RCC 7860 (cell line): ENCODE measurements around the gene DOK6.

Source experiments
- DNase-seq: peaks from one replicate; pipeline ENCODE4 v3.0.0-alpha.2; 2015; ENCODE audit warnings: low spot score
- FAIRE-seq: peaks from 2 replicates; lab custom pipeline; 2012; peaks lifted over from hg19 to GRCh38; lab: Jason Lieb, UNC

DOK6 gene

DNA sequence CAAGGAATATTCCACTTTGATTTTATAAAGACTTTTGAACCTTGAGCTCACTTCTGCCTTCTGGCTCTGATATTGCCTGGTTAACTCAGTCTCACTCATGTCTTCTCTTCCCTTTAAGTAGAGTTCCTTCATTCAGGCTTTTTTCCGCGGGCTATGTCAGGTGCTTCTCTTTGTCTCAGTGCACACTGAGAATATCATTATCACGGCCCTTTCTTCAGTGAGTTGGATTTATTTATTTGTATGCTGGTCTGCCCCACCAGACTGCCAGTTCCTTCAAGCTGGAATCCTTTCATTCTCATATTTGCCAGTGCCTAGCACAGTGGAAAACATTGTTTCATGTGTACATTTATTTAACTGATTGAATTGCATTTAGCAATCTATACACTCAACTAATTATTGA lies 136.5 kb downstream of the DOK6 start:
- DNase-seq, result no peak
- no peak for FAIRE-seq

DNA sequence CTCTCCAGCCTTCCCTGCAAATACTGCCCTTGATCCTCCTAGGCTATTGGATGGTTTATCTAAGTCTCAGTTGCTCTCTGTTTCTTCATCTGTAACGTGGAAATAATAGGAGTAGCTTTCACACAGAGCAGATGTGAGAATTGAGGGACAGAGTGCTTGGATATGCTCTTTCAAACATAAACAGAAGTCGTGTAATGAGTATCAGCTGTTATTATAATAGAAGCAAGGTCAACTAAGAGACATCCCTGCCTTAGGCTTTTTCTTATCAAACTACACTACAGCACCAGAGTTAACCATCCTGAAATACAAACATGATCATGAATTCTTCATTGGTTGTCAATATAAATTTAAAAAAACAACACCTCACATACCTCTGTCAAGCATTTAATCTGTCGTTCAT lies 138.2 kb downstream of the DOK6 start:
- no peak for DNase-seq

DNA sequence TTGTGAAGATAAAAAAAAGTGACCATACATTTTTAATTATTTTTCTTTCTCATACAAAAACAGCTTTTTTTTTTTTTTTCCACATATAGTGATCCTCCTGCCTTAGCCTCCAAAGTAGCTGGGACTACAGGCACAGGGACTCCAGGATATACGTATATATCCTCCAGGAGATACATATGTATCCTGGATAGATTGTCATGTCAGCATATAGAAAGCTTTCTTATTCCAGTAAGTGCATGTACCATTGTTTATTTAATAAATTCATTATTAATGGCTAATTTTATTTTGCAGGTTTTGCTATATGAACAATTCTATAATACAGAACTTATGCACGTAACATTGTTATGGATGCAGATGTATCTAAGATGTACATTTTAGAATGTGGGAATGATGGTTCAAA lies 138.7 kb downstream of the DOK6 start:
- FAIRE-seq (no peak), DNase-seq (no peak)

More for the DNA sequence above, 138.2 kb downstream of the DOK6 start:
- no peak for FAIRE-seq

DNA sequence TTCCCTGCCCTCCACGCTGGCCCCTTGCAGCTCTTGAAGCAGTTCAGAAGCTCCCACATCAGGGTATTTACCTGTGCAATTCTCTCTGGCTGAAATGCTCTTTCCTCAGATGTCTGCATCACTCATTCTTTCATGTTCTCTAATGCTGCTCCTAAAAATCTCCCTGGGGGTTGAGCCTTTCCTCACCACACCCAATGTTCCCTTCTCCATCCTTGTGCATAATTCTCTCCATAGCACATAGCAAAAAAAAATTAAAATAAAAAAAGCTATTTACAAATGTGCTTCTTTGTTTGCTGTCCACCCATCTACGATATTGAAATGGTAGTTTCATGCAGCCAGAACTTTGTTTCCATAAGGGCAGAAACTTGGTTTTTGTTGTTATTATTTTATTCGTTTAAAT lies 155.5 kb downstream of the DOK6 start:
- FAIRE-seq (no peak), DNase-seq (no peak)

DNA sequence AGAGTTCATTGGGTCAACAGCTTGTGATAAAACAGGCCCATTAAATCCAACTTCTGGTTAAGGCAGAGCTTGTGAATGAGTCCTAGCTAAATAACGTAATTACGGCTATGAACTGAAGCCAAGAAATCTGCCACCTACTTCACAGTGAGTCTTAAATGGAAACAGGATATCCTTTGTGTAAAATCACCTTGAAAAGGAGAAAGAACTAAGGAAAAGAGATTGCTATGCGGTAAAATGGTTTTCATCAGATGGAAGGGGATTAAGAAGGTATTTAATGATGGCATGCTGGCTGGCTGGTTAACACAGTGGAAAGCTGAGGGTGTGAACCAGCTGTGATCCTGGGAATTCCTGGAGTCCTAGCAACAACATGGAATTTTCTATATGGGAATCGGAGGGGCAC lies 156.6 kb downstream of the DOK6 start:
- FAIRE-seq, result no peak

DNA sequence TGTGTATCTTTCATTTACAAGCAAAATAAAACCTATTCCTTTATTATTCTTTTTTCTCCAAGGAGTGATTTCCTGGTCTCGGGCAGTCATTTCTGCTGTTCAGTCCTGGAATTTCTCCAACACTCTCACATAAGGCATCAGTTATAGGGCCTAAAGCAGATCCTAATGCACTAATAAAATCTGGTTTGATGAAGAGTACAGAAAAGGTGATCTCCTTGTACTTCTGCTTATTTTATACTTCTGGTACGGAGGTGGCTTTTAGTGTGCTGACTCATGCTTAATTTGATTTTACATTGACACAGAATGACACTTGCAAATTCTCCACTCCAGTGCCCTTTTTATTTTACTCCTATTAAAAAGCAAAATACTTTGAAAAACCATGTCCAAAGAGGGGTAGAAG lies 157.4 kb downstream of the DOK6 start:
- no peak for FAIRE-seq
- DNase-seq, result no peak

More for the DNA sequence above, 156.6 kb downstream of the DOK6 start:
- DNase-seq, result no peak

DNA sequence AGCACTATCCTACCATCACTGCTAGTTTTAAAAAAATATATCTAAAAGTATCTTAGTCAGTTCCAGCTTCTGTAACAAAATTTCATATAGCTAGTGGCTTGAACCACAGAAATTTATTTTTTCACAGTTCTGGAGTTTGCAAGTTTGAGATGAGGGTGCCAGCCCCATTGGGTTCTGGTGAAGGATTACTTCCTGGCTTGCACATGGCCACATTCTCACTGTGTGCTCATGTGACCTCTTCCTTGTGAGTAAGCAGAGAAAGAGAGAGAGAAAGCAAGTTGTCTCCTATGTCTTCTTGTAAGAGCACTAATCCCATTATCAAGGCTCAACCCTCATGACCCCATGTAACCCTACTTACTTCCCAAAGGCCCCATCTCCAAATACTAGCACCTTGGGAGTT lies 158.9 kb downstream of the DOK6 start:
- no peak for FAIRE-seq
- no peak for DNase-seq

DNA sequence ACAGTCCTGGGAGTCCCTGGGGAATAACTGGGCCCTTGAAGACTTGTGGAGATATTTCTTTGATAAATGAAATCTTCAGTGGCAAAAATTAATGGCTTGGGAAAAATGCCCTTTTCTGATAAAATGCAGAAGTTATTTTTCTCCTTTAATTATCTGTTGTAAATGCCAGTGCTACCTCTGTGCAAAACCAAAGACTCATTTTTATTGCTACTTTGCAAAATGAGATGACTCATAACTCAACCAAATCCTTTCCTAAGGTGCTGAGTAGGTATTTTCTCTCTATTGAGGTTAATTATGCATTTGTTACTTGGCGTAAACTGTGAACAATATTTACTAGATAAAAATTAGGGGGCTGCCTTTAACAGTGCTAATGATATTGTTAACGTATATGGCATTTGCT lies 163.9 kb downstream of the DOK6 start:
- no peak for DNase-seq
- FAIRE-seq, result no peak

DNA sequence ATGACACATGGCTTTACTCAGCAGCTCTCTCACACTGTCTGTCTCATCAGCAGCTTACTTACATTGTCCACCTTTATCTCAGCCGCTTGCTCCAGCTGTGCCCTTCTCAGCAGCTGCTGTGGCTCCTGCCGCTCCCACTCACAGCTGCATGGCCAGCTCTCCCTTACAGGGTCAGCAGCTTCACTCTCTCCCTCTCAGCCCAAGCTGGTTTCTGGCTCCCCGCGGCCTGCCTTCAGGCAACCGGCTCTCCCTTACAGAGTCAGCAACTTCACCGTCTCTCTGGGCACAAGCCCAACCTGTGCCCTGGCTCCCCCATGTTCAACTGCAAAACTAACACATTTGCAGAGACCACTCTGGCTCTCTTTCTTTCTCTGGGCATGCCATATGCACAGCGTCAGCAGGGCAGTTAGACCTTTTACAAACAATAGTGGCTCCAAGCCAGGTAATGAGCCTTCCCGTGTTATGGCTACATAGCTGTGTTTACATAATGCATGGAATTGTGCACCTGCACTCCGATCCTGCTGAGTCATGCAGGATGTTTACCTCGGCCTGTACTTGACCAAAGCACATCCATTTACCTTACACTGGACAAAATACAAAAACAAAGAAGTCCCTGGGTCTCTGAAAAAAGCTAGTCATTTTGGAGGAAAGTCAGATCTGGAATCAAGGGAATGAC lies 167.3 kb downstream of the DOK6 start:
- DNase-seq, result no peak

DNA sequence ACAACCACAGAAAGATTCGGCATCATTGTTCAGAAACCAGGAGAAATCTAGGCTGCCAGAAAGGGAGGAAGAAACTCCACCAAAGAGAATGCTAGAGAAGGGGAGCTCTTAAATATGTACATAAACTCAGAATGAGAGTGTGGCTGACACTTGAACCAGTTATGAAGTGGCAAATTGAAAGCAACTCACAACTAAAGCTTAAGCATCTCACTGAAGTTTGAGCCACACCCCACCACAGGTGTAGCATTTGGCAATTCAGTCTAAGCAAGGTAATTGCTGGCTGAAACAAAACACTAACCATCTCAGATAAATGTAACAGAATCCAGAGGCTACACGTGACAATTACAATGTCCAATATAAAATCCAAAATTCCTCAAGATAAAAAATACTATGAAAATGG lies 168.4 kb downstream of the DOK6 start:
- DNase-seq, result no peak
- no peak for FAIRE-seq

More for the DNA sequence above, 167.3 kb downstream of the DOK6 start:
- FAIRE-seq, result no peak

DNA sequence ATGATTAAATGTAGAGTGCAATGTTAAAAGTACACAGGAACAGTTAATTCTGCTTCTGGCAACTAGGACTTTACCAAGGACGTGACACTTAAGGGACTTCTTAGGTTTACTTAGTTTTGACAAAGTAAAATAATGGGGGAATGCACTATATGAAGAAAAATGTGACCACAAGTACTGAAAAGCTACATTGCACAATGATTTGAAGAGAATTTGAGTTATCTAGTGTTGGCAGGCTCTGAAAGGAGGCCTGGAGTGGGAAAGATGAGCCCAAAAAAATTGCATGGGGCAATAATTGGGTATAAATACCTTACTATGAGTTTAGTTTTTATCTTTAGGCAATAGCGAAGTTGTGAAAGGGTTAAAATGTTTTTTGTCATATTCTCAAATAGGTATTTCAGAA lies 173.7 kb downstream of the DOK6 start:
- FAIRE-seq (no peak), DNase-seq (no peak)

DNA sequence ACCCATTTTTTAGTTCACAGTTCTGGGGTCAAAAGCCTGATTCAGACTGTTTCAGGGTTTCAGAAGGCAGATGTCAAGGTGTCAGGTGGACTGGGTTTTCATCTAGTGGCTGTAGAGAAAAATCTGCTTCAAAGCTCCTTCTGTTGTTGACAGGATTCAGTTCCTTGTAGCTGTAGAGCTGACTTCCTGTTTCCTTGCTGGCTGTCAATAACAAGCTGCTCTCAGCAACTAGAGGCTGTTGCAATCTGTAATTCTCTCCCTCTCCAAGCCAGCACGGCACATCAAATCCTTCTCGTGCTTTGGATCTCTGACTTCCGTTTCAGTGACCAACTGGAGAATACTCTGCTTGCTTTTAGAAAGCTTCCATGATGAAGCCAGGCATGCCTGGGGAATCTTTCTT lies 179.4 kb downstream of the DOK6 start:
- FAIRE-seq (no peak), DNase-seq (no peak)

DNA sequence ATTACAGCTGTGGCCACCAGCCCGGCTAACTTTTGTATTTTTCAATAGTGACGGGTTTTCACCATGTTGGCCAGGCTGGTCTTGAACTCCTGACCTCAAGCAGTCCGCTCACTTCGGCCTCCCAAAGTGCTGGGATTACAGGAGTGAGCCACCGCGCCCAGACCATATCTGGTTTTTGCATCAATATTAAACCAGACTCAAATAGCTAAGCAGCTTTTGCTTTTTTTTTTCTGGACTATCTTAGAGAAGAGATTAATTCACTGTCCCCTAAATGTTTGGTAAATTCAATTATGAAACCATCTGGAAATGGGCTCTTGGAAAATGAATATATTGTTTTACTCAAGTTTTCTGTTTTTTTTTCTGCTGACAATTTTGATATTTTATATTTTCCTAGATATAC lies 183.7 kb downstream of the DOK6 start:
- no peak for DNase-seq
- no peak for FAIRE-seq

DNA sequence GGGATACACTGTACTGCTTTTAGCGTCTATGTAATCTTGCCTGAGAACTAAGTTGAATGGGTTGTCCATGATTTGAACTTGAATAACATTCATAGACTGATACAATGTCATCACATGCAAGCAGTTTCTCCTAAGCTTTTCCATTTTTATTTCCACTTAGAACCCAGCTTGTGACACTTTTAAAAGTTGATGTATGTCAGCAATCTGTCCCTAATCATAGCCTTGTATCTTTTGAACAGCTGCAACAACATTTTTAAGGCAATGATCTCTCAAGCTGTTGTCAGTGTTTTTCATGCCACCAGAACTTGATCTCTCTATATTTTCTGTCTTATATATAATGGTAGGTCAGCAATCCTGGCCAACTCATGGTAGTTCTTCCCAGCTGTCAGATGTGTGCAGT lies 185.0 kb downstream of the DOK6 start:
- DNase-seq, result no peak
- FAIRE-seq, result no peak

DNA sequence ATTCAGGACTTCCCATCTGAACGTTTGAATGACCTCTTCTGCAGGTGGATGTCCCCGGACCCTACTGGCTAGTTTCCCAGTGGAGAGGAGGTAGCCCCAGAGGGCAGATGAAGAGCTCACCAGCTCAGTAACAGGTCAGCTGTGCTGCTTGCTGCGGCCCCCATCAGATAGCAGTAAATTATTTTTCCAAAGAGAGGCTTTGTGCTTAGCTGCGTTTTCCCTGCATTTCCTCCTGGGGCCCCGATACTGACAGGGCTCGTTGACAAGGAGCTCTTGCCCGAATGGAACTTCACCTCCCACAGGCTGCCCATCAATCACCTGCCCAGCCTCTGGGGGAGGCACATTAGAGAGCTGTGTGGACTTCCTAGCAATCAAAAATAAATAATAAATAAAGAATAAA lies 185.8 kb downstream of the DOK6 start:
- no peak for DNase-seq
- no peak for FAIRE-seq

DNA sequence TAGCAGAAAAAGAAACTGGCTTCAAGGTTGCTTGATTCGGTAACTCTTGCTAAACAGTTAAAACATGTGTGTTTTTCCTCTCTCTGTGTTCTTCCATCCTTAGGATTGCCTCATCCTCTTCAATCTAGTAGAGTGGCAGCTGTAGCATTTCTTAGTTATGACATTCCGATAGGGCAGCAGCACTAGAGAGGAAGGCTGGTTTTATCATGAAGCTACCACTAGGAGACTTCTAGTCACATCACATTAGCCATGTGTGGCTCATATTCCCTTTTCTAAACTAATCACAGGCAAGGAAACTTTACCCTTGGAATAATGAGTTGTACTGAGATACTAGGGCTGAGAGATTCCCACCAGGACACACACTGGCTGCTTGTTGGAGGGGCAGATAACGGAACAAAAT lies 187.6 kb downstream of the DOK6 start:
- DNase-seq (no peak), FAIRE-seq (no peak)

DNA sequence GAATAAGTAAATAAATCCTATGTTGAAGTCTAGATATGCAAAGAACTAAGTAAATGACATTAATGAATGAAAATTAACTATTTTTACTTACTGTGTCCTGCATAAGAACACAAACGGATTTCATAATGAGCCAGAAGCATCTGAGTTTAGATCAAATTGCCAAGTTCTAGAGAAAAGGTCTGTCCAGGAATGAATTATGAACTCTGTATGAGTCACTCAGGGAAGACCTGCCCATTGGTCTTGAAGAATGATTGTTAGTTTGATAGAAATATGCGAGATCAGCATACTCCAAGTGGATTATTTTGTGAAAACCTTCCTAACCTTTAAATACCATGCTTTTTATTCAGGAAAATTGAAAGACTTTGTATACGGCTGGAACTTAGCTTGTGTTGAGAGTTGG lies 189.5 kb downstream of the DOK6 start:
- no peak for FAIRE-seq
- DNase-seq, result no peak

DNA sequence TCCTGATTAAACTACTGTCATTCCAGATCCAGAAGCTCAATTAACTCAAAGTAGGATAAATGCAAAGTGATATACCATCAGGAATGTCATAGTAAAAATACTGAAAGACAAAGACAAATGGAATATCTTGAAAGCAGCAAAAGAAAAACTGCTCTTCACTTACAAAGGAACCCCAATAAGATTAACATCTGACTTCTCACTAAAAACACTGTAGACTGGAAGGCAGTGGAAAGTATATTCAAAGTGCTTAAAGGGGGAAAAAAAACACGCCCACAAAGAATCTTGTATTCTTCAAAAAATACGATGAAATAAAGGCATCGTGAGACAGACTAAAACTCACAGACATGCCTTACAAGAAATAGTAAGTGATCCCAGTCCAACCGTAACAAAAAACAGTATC lies 195.7 kb downstream of the DOK6 start:
- no peak for DNase-seq
- no peak for FAIRE-seq

DNA sequence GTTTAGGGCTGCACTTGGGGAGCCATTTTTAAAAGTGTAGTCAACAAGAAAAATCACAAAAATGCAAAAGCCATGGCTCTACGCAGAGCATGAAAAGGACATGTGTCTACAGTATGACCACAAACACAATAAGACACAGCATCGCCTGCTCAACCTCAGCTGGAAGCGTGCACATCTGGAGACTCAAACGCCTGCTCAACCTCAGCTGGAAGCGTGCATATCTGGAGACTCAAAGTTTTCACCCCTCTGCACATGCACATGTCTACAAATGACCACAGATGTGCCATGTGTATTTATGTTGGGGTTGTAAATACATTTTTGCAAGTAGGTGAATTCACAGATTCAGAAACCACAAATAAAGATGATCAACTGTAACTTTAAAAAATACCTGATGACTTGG lies 196.9 kb downstream of the DOK6 start:
- DNase-seq (no peak), FAIRE-seq (no peak)

DNA sequence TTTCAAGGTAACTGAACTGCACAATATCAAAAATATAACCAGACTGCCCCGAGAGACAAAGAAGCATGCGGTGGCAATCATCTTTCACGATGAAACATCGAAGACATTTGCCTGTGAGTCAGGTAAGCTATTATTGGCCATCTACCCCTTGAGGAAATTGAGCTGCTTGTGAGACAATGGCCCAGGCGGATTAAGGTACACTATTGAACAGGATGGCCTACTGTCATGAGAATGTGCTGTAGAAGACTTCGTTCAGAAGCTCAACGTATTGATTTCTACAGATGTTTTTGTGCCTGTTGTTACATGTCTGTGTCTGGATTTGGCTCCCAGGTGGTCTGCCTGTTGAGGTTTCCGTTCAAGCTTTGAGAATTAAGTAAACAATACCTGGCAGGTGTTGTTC lies 198.7 kb downstream of the DOK6 start:
- DNase-seq (no peak), FAIRE-seq (no peak)

DNA sequence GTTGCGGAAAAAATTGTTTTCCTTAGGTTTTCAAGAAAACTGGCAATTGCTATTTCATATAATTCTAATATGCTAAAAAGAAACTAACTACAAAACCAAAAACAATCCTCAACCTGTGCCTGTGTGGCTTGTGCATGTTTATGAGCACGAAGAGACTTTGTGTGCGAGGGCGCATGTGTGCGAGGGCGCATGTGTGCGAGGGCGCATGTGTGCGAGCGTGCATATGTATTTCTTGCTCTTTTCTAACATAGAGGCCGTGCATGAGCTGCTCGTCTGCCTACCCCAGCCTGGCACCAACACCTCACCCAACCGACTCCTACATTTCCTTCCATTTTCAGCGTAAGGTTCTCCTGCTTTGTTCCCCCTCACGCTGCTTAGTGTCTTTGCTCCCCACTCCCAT lies 211.6 kb downstream of the DOK6 start:
- DNase-seq (no peak), FAIRE-seq (no peak)

DNA sequence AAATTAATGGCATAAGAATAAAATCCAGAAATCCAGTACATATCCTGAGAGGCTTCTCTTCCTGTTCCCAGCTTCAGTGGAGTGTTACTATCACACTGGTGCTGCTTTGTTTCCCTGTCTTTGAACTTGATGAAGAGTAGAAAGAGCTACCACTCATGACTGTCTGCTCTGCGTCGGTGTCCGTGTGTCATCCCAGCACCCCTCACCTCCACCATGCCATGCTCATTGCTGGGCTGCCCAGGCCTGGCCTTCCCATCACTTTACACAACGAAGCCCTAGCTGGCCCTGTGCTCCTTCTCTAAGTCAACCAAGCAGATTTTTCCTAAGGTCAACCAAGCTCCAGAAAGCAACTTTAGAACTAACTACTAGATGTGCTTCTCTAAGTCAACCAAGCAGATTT lies 215.4 kb downstream of the DOK6 start:
- no peak for FAIRE-seq
- DNase-seq, result no peak

DNA sequence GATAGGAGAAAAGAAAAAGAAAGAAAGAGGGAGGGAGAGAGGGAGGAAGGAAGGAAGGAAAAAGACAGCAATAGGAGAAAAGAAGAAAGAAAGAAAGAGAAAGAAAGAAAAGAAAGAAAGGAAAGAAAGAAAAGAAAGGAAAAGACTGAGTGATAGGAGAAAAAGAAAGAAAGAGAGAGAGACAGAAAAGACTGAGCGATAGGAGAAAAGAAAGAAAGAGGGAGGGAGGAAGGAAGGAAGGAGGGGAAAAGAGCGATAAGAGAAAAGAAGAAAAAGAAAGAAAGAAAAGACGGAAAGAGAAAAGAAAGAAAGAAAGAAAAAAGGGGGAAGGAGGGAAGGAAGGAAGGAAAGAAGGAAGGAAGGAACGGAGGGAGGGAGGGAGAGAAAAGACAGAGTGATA lies 216.7 kb downstream of the DOK6 start:
- FAIRE-seq (no peak), DNase-seq (no peak)
